GM18909 (cell line): Measurements from ENCODE around the gene APELA.

Source experiments
- ATAC-seq: cut with Tn5 transposase; IDR thresholded peaks from one replicate; pipeline ENCODE4 v1.9.1; 2021; ENCODE audit warnings: mild to moderate bottlenecking; ENCODE audit not compliant: unreplicated experiment, poor library complexity

The APELA gene

GRCh38 chr4:164876700-164877324 lies at the start of gene APELA:
TSS of gene APELA (plus strand) at chr4:164877178. CDS start at chr4:164877332, 154 bp downstream.
- ATAC-seq: peak; percentile 100

DNA sequence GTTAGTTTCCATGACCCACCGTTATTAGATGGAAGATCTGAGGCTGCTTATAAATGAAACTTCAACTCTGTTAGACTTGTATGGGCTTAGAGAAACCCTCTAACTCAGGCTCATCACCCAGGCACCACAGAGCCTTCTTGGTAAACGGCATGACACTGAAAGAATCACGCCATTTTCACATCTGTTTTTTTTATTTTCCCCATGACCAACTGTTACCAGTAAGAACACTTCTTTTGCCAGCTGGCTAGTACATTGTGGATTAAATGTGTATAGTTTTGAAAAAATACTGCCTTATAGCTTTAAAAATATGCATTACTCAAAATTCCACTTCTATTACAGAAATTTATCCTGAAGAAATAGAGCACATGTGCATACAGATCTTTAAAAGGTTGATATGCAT lies 48.0 kb upstream of the APELA start:
- no peak for ATAC-seq

DNA sequence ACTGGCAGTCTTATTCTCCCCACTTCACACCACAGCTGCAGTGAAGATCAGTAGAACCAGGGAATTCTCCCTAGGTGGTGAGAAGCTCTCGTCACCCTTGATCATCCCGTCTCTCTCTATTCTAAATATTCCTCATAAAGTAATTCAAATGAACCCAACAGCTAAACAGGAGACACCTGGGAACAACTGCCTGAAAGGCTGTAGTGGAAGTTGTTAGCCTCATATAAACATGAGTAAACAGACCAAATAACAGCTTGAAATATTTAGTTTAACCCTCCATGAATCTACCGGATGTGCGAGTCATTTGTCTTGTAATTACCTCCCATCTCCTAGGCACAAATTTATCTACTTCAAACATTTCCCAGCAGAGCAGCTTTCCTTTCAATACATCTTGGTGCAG lies 30.4 kb upstream of the APELA start:
- ATAC-seq: no peak

- no peak for ATAC-seq
Observed at GRCh38 chr4:164847016-164847415, 30.0 kb upstream of the APELA start.

- ATAC-seq: peak; percentile 91
Observed at GRCh38 chr4:164847967-164848649, 28.9 kb upstream of the APELA start.

DNA sequence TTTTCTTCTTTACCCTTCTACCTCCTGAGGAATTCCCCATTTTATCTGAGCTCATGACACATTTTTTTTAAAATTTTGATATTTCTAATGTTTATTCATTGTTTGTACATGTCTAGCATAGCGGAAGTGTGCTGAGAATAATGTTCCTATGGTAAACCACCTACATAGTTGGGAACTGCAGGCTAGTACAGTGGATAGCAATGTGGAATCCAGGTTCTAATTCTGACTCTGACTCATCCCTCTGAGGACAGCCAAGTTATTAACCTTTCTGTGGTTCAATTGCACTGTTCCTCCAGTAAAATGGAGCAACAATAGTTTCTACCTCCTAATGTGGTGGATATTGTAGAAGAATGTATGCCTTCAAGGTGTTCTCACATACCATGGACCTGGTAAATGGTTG lies 20.6 kb upstream of the APELA start:
- ATAC-seq: no peak

- ATAC-seq: peak; percentile 73
Observed at GRCh38 chr4:164866817-164867490, 10.0 kb upstream of the APELA start.

DNA sequence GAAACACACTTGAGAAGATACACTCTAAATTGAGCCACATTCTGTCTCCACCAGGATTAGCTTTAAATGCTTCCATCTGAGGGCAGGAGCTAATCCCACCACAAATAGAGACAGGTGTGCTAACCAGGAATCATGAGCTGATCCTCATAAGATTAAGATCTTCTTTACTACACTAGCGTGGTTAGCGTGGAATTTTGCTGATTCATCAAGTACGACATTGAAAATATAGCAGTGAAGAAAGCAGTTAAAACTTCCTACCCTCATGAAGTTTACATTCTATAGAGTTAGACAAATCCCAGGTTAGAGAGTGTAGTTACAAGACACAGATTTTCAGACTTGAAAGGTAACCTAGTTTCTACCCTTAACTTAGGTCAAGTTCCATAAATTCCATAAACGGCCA lies 5.3 kb upstream of the APELA start:
- ATAC-seq: no peak

DNA sequence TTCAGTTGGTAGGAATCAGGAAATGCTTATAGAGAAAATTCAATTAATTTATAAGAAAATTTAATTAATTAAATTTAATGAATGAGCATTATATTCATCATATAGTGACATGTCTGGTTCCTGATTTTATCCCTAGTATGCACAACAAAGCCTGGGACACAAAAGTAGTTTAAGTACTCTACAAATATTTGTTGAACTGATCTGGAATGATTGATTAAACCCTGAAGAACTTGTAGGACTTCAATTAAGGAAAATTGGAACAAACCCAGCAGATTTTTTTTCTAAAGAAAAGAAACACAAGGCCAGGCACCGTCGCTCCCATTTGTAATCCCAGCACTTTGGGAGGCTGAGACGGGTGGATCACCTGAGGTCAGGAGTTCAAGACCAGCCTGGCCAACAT lies 4.5 kb upstream of the APELA start:
- no peak for ATAC-seq

- no peak for ATAC-seq
Observed at GRCh38 chr4:164874789-164875188, 2.2 kb upstream of the APELA start.

GRCh38 chr4:164880489-164881262 lies 3.7 kb downstream of the APELA start:
- no peak for ATAC-seq

GRCh38 chr4:164888096-164888715 lies 11.2 kb downstream of the APELA start:
- ATAC-seq: no peak

DNA sequence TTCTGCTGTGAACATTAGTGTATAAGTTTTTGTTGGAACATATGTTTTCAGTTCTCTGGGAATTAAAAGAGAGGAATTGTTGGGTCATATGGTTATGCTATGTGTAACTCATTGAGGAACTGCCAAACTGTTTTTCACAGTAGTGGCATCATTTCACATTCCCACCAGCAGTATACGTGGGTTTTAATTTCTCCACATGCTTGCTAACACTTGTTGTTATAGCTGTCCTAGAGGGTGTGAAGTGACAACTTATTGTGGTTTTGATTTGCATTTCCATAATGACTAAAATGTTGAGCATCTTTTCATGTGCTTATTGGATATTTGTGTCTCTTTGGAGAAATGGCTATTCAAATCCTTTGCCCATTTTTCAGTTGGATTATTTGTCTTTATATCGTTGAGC lies 13.7 kb downstream of the APELA start:
- no peak for ATAC-seq

DNA sequence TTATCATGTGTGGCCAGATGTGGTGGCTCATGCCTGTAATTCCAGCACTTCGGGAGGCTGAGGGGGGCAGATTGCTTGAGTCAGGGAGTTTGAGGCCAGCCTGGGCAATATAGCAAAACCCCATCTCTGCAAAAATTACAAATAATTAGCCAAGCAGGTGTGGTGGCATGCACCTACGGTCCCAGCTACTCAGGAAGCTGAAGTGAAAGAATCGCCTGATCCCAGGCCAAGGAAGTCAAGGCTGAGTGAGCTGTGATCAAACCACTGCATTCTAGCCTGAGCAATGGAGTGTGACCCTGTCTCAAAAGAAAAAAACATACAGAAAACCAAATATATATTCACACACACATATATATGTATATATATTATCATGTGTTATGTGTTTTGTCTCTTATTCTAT lies 15.0 kb downstream of the APELA start:
- peak; percentile 91 for ATAC-seq

DNA sequence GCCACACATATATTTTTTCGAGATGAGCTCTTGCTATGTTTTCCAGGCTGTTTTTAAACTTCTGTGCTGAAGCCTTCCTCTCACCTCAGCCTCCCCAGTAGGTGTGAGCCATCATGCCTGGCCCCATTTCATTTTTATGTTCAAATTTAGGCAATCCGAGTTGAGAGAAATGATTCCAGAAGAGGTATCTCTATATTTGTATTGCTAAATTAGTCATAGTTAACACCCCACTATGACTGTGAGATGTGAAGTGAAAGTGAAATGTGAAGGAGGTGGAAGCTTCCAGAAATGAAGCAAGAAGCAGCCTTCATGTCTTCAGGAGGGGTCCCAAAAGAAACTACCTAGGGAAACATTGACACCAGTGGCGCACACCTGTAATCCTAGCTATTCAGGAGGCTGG lies 17.7 kb downstream of the APELA start:
- ATAC-seq: peak; percentile 66

DNA sequence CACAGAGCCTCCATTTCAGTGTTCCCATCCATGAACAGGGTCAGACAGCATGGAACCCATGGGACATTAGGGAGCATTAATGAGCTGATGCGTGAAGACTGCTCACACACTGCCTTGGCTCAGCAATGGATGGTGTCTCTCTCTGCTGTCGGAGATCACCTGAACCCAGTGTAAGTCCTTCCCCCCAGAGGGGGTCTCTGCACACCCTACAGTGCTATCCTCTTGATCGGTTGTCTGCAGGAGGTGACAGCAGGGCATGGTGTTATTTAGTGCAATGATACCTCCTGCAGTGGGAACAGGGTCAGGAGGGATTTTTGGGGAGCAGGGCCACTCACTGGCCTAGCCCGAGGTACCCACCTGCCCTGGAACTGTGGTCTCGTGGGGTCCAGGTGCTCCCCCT lies 25.6 kb downstream of the APELA start:
- ATAC-seq: no peak

DNA sequence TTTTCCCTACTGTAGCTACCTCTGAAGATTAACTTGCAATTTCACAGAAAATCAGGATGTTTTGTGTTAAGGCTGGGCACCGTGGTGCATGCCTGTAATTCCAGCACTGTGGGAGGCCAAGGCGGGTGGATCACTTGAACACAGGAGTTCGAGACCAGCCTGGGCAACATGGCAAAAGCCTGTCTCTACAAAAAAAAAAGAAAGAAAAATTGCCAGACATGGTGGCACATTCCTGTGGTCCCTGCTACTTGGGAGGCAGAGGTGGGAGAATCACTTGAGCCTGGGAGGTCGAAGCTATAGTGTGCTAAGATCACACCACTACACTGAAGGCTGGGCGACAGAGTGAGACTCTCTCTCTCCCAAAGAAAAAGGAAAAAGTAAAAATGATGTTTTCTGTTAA lies 27.4 kb downstream of the APELA start:
- ATAC-seq: no peak

DNA sequence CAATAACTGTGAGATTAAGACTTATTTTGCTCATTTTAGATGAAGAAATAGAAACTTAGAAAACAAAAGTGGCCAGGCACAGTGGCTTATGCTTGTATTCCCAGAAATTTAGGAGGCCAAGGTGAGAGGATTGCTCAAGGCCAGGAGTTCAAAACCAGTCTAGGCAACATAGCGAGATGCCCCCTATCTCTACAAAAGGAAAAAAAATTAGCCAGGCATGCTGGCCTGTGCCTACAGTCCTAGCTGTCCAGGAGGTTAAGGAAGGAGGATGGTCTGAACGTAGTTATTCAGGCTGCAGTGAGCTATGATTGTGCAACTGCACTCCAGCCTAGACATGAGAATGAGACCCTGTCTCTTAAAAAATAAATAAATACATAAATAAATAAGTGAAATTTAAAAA lies 28.0 kb downstream of the APELA start:
- ATAC-seq: no peak

GRCh38 chr4:164906368-164906767 lies 29.4 kb downstream of the APELA start:
- no peak for ATAC-seq

DNA sequence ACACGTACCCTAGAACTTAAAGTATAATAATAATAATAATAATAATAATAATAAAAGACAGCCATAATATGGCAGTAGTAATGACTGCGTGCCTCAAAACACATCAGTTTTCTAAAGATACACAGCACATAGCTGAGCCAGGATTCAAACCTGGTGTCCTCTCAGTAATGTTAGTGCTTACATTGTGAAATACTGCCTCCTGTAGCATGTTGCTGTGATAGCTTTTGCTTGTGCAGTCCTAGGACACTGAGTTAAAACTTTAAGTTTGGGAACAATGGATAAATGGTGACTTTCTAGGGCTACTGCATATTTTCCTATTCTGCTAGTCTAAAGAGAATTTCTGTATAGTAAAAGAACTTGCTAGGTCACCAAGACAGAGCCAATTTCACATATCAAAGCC lies 36.5 kb downstream of the APELA start:
- ATAC-seq: peak; percentile 75
